Kidney (tissue), 14 donors: ENCODE measurements around the gene POMGNT1. TPM values are rescaled to one million over a fixed set of nuclear protein-coding genes. Genes with fewer than 3 reads are reported as not detected.
A peak's percentile ranks its signal among the peaks of the same experiment; 100 is the strongest.

Source experiments
- DNase-seq, 5 donors: peaks; one replicate each; pipeline ENCODE4 v3.0.0-alpha.2; 2013 to 2020
- FAIRE-seq: peaks from 2 replicates; lab custom pipeline; 2012; peaks lifted over from hg19 to GRCh38; lab: Jason Lieb, UNC
- H3K27ac ChIP-seq, 2 donors: one replicate each; pipeline ENCODE4 v1.7.0; 2013; ENCODE audit warnings: low read depth in 2 of 2, low read length in 2 of 2, inconsistent platforms in 1 of 2
- H3K27me3 ChIP-seq: one replicate; pipeline ENCODE4 v1.7.1; 2013; ENCODE audit warnings: low read length, inconsistent platforms; ENCODE audit not compliant: control insufficient read depth, insufficient read depth
- H3K36me3 ChIP-seq, 3 donors: one replicate each; pipeline versions ENCODE4 v1.7.0 to v1.7.1; 2013; ENCODE audit warnings: low read length in 3 of 3, control low read depth in 1 of 3, inconsistent platforms in 1 of 3; ENCODE audit not compliant: insufficient read depth in 3 of 3, control insufficient read depth in 2 of 3
- H3K4me1 ChIP-seq, 3 donors: one replicate each; pipeline versions ENCODE4 v1.7.0 to v1.7.1; 2013; ENCODE audit warnings: low read length in 3 of 3, inconsistent platforms in 1 of 3, low read depth in 1 of 3; ENCODE audit not compliant: control insufficient read depth in 2 of 3, insufficient read depth in 2 of 3
- H3K4me3 ChIP-seq, 3 donors: one replicate each; pipeline versions ENCODE4 v1.7.0 to v1.8.1; 2013; ENCODE audit warnings: low read length in 3 of 3, control low read depth in 1 of 3, inconsistent platforms in 1 of 3
- H3K9ac ChIP-seq, 3 donors: one replicate each; pipeline versions ENCODE4 v1.7.0 to v1.7.1; 2013; ENCODE audit warnings: low read length in 3 of 3, control low read depth in 1 of 3, inconsistent platforms in 1 of 3
- H3K9me3 ChIP-seq, 3 donors: one replicate each; pipeline versions ENCODE4 v1.7.0 to v1.7.1; 2013; ENCODE audit warnings: low read length in 3 of 3, control low read depth in 1 of 3, inconsistent platforms in 1 of 3; ENCODE audit not compliant: control insufficient read depth in 2 of 3, insufficient read depth in 1 of 3
- CTCF ChIP-seq: IDR thresholded peaks from 3 replicates; pipeline ENCODE4 v1.5.1; 2012; ENCODE audit warnings: mild to moderate bottlenecking, moderate library complexity, borderline replicate concordance; ENCODE audit not compliant: insufficient read depth; ENCODE audit errors: extremely low read depth
- intact Hi-C: fragments of 100-400 bp; cut with DNase I; formaldehyde crosslinking; loops from one replicate; pipeline ENCODE4 v1.11.1; 2022
- polyA plus RNA-seq: library from polyadenylated mRNA; stranded (reverse); fragments of 350-450 nt; fragmentation: Illumina TruSeq; extraction: RNeasy Lipid Tissue Mini Kit (QIAGEN cat#74804); gene quantifications from one replicate; pipeline ENCODE4 v1.2.3, GENCODE V29; 2014; ENCODE audit warnings: low read depth, low replicate concordance; ENCODE audit not compliant: insufficient read depth
- total RNA-seq: library from RNA; stranded (reverse); fragmentation: NEBNext Ultra II Directional; extraction: Animal tissue kit (Norgen Biotek cat#: 25700); gene quantifications from one replicate; pipeline ENCODE4 v1.2.1, GENCODE V29; 2021
- donor health status: control.
- donor health status: control.
- donor health status: control.
- donor health status: control.
- donor health status: control.
- donor health status: DM: yes; HTN: yes; CAD: no.
- donor health status: Normal renal cell carcinoma (clear cell type).

The POMGNT1 gene
- total and polyA plus RNA-seq, 2 donors from 2014 or later = 65.1 to 129 TPM

GRCh38 chr1:46193285-46193684, 4.9 kb downstream of the POMGNT1 start:
- no peak overlapping the region for H3K9ac ChIP-seq
- DNase-seq = no peak
- no peaks in the 10 kb centered on the region for H3K9me3 ChIP-seq
- FAIRE-seq = no peak
- peak overlapping the region in 1 of 2 donors; percentile 1 for H3K27ac ChIP-seq
- H3K27me3 ChIP-seq = no peaks in the 10 kb centered on the region
- peaks cover 0 to 50% (median 24%) of the 10 kb centered on the region in 3 donors for H3K36me3 ChIP-seq
- peaks cover 0 to 23% (median 18%) of the 10 kb centered on the region in 3 donors for H3K4me1 ChIP-seq
- intact Hi-C loops = no loop called here
- TF ChIP-seq CTCF = no peak
- no peak overlapping the region for H3K4me3 ChIP-seq

GRCh38 chr1:46192171-46192570, 6.1 kb downstream of the POMGNT1 start:
- no peak for TF ChIP-seq CTCF
- no peak for FAIRE-seq
- H3K4me3 ChIP-seq = no peak overlapping the region
- intact Hi-C loops = no loop called here
- DNase-seq = no peak
- H3K9me3 ChIP-seq = no peaks in the 10 kb centered on the region
- H3K36me3 ChIP-seq = peaks cover 0 to 50% (median 24%) of the 10 kb centered on the region in 3 donors
- H3K27me3 ChIP-seq = no peaks in the 10 kb centered on the region
- H3K27ac ChIP-seq = no peak overlapping the region
- no peak overlapping the region for H3K9ac ChIP-seq
- H3K4me1 ChIP-seq = peaks cover 0 to 21% (median 20%) of the 10 kb centered on the region in 3 donors

- Histone ChIP-seq H3K4me1 (peaks cover 0 to 22% (median 15%) of the 10 kb centered on the region in 3 donors), H3K36me3 (peaks cover 0 to 50% (median 24%) of the 10 kb centered on the region in 3 donors), H3K9me3 (no peaks in the 10 kb centered on the region), H3K4me3 (no peak overlapping the region), H3K27me3 (no peaks in the 10 kb centered on the region), H3K9ac (no peak overlapping the region), H3K27ac (no peak overlapping the region)
- FAIRE-seq (no peak), DNase-seq (no peak)
- no peak for TF ChIP-seq CTCF
- intact Hi-C loops = no loop called here
These were observed 7.1 kb downstream of the POMGNT1 start for GRCh38 chr1:46191033-46191701.
